ENCODE data around the gene CYB5R4. TPM values are rescaled to one million over a fixed set of nuclear protein-coding genes. Genes with fewer than 3 reads are reported as not detected.

The CYB5R4 gene, protein sequence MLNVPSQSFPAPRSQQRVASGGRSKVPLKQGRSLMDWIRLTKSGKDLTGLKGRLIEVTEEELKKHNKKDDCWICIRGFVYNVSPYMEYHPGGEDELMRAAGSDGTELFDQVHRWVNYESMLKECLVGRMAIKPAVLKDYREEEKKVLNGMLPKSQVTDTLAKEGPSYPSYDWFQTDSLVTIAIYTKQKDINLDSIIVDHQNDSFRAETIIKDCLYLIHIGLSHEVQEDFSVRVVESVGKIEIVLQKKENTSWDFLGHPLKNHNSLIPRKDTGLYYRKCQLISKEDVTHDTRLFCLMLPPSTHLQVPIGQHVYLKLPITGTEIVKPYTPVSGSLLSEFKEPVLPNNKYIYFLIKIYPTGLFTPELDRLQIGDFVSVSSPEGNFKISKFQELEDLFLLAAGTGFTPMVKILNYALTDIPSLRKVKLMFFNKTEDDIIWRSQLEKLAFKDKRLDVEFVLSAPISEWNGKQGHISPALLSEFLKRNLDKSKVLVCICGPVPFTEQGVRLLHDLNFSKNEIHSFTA
- total RNA-seq: 5.0 and 6.0 TPM in 2 replicates

DNA sequence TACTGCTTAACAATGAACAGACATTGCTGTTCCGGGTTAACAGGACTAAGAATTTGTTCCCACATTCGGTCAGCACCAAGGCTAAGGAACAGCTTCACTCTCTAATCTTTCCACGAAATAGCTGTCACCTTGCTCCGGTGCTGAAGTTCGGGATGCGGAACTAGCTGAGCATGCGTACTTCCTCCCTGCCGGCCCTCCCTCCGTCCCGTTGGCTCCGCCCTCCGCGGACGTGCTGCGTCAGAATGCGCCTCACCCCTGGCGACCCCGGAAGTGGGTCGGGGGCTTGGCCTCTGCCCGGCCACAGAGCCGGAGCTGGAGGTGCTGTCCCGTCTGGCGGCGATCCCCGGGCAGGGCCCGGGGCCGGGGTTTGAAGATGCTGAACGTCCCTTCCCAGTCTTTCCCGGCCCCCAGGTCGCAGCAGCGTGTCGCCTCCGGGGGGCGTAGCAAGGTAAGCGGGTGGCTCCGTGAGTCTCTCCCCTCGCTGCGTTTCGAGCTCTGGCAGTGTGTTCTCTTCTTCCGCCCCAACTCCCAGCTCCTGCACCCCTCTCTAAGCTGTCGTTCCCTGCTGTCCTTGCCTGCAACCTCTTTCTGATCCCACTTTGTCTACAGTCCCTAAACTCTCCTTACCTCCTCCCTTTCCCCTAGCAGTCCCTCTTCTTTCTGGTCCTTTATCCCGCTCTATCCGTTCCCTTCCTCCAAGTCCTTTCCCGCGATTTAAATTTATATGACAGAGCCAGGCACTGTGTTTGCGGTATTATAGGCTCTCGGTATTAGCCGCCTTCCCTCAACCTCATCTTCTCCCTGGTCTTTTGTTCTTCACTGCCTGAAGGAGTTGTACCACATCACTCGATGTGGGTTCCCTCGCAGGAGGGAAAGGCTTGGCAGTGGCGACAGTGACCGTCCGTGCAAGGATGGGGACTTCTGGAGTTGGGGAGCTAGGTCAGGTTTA lies at the start of gene CYB5R4:
Gene CYB5R4, plus strand, starts transcription at position 280 of the 949 bp plus-strand sequence. Its CDS starts 94 bp downstream, at position 374.

DNA sequence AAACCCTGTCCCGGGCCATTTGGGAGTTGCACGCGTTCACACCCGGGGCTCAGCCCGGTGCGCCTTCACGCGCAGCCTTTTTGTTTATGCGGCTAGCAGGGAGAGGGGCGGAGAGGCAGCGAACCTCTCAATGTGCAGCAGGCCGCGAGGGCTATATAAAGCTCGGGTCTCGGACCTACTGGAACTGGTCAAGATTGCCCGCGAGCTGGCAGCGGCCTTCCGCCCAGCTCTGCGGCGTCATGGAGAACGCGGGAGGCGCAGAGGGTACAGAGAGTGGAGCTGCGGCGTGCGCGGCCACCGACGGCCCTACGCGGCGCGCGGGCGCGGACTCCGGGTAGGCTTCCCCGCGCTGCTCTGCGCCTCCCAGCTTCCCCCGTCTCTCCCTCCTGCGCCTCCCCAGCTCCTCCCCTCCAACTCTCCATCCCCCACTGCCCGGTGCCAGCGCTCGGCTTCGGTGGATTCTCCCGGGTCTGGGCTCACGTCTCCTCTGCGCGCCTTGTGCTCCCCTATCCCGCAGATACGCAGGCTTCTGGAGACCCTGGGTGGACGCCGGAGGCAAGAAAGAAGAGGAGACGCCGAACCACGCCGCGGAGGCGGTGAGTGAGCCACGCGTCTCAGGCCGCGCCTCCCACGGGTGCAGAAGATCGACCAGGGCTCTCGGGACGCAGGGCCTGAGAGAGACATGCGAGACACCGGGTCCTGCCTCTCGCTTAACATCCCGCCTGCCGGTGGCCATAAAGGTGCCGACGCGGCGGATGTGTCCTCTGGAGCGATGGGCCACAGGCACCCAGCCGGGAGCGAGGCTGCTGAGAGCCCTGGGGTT lies 6.1 kb upstream of the CYB5R4 start, which contains the start of gene RIPPLY2:
Gene RIPPLY2, plus strand, starts transcription at position 183 of the 823 bp plus-strand sequence. Its CDS starts 57 bp downstream, at position 240.

Other genes with a start within 250 kb of the CYB5R4 start
- not detected in 2 replicates for gene SNAP91, start 150.6 kb upstream of the CYB5R4 start, total RNA-seq
- gene RIPPLY2, start 6.3 kb upstream of the CYB5R4 start, total RNA-seq: 0.29 and 0.66 TPM in 2 replicates
- 0.50 and 1.7 TPM in 2 replicates for gene MRAP2, start 174.1 kb downstream of the CYB5R4 start, total RNA-seq